OCI-M2 (cell line): ENCODE measurements around the gene PNP.
A peak's percentile ranks its signal among the peaks of the same experiment; 100 is the strongest.
"Not testable (repeated sequence)": the region's sequence is repeated elsewhere in the genome, so short reads cannot be mapped to it uniquely, and the experiment has no call there.

ENCODE experiments used
- DNase-seq: peaks from one replicate; lab custom pipeline; 2025; ENCODE audit not compliant: unreplicated experiment; lab: John Stamatoyannopoulos, UW

The PNP gene

GRCh38 chr14:20469242-20469889, at the start of gene PNP:
PNP (plus strand) TSS chr14:20469406; CDS start chr14:20469525, 119 bp downstream.
- DNase-seq, result peak; percentile 73

GRCh38 chr14:20419419-20419818, 49.8 kb upstream of the PNP start:
- no peak for DNase-seq

- no peak for DNase-seq
Measured at GRCh38 chr14:20421267-20421666, 47.9 kb upstream of the PNP start.

DNA sequence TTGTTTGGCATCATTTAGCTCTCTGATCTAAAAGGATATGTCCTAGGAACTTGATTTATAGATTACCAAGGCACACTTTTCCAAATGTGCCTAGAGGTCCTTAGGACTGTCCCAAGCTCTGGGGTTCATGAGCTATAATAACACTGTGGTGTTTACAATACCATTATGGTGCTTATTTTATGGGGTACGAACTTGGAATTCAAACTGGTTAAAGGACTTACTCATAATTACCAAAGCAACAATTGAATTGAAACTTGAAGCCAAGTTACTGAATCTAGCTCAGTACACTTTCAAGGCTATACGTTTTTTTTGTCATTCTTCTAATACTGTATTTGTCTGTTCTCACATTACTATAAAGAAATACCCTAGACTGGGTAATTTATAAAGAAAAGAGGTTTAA, 46.3 kb upstream of the PNP start:
- DNase-seq, result no peak

DNA sequence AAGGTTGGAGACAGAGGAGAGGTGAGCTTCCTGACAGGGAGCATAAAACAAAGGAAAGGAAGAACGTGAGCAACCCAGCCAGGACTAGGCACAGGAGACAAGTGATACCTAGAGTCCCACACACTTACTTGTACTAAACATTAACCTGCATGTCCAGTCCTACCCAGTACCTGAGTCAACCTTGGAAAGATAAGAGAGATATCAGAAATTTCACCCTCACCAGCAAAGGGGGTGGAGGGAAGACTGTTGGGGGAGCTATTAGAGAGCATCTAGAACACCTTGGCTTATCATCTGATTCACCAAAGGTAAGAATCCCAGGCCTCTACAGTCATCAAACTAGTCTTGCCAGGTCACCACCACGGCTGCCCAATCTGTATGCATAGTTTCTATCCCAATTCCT, 44.4 kb upstream of the PNP start:
- no peak for DNase-seq

- DNase-seq, result no peak
Measured at GRCh38 chr14:20427231-20428009, 41.8 kb upstream of the PNP start.

DNA sequence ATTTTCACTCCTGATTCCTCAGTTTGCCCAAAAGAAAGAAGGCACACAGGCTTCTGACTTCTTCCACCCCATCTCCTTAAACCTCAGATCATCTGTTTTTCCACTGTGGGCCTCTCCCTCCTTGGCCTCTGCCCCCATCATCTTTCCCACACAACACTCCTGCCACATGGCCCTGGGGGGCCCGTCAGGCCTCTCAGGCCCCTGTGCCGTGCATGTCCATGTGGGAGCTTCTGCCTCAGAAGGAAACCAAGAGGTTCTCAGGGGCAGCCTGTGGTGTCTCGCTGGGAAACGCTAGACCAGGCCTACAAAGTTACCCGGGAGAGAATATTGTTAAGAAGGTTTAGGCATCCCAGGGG, 41.2 kb upstream of the PNP start:
- no peak for DNase-seq

- no peak for DNase-seq
Measured at GRCh38 chr14:20428802-20429201, 40.4 kb upstream of the PNP start.

GRCh38 chr14:20429801-20430669, 39.2 kb upstream of the PNP start:
- DNase-seq, result no peak

DNA sequence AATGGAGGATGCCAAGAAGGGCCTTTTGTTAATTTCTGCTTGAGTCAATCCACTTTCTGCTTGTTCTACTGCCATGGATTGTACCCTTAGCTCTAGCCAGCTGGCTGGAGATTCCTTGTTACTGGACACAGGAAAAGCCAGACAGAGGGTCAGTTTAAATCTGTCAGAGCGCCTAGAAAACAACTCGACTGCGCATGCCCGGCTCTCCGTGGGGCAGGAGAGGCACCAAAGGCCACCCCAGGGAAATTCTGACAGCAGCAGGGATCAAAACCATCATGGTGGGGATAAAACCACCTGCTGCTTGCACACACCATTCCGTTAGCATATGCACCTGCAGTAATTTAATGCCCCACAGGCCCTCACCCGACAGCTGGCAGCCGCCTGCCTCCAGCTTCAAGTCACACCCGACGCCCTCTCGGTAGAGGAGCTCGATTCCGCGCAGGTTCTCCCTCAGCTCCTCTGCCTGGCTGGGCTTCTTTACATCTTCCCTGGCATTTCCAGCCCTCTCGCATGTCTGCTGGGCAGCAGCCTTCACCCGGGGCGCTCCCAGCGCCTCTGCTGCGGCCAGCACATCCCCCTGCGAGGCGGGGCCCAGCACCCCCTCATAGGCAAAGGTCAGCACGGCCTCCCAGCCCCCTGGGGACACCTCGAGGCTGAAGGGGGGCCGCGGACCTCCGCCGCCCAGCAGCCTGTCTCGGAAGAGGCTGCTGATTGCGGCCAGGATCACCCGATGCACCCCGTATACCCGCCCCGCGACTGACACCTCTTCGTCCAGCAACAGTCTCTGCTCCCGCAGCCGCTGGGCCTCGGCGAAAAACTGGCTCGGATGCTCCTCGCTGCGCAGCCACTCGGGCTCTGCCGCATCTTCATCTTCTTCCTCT, 34.3 kb upstream of the PNP start:
- DNase-seq, result no peak

GRCh38 chr14:20435582-20436362, 33.4 kb upstream of the PNP start, which contains the start of gene KLHL33:
KLHL33 (minus strand) TSS chr14:20436166; CDS start chr14:20435811, 355 bp downstream.
- DNase-seq, result no peak

DNA sequence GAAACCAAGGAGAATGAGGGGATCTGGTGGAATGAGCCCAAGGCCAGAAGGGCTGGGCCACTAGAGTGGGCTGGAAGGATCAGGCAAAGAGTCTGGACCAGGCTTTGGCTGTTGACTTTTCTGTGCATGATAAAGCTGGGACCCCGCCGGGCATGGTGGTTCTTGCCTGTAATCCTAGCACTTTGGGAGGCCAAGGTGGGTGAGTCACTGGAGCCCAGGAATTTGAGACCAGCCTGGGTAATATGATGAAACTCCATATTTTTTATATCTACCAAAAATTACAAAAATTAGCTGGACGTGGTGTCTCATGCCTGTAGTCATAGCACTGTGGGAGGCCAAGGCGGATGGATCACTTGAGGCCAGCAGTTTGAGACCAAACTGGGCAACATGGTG, 32.8 kb upstream of the PNP start:
- DNase-seq, result no peak

DNA sequence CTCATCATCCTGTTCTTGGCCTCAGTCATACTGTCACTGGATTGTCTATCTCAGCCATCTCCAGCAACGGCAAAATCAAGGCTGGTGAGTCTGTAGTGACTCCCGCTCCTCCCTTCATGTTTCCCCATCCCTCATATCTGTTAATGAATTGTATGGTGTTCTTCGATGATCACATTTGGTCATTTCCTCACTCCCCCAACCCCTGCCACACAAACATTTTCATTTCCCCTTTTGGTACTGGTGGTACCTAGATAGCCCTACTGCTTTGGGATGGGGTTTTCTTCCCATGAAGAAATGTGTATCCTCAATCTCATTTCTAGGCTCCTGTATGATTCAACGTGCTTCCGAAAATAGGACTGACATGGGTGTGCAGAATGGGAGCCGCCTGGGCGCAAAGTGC, 30.5 kb upstream of the PNP start:
- no peak for DNase-seq

DNA sequence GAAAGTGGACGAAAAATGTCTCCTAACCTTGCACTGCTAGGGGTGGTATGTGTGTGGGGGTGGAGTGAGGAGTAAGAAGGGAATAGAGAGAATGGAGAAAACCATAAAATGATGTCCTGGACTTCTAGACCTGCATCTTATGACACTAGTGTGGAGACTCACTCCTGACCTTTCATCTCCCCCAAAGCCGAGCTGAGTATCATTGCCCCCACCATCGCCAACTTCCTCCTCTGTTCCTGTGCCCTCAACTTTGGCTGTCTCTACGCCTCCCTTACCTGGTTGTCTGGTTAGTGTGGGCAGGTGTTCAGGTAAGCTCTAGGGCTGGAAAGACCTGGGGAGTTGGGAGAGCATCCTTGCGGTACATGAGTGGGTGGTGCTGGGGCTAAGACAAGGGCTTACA, 28.7 kb upstream of the PNP start:
- DNase-seq, result no peak

DNA sequence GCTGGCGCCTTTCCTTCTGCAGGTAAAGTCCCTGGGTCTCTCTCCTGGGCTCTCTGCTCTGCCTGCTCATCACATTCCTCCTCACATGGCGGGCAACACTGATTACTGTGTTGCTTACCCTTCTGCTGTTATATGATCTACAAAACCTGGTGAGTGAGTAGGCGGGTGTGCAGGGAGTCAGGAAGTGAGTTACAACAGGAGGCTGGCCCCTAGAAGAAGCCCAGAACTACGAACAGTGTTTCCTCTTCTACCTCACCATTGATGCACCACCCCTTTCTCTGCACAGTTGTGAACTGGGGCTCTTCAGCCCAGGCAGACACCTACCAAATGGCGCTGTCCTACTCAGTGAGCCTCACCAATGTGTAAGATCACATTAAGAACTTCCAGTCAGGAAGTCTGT, 28.3 kb upstream of the PNP start:
- no peak for DNase-seq

DNA sequence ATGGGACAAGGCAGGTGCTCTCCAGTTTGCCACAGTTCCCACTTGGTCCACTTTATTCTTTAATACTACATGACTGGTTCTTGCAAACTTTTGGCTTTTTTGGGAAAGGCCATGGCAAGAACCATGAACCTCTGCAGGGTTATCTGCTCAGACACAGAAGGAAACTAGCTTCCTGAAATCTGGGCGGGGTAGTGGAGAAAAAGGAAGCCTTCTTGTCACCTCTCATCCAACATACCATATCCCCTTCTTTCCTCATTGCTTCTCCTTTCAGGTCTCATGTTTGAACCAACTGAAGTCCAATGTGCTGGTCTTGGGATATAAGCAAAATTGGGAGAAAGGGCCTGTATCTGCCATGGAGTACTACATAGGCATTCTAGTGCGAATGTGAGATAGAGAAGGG, 27.7 kb upstream of the PNP start:
- DNase-seq, result no peak

DNA sequence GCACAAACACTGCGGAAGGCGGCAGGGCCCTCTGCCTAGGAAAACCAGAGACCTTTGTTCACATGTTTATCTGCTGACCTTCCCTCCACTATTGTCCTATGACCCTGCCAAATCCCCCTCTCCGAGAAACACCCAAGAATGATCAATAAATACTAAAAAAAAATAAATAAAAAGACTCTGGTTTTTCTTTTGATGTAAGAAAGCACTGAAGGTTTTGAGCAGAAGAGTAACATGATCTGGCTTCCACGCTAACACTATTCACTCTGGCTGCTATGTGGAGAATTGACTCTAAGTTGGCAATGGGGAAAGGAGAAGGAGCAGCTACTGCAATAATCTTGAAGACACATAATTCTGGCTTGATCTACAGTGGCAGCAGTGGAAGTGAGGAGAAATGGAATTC, 25.6 kb upstream of the PNP start:
- DNase-seq, result not testable (repeated sequence)

GRCh38 chr14:20446889-20447288, 22.3 kb upstream of the PNP start:
- DNase-seq, result no peak

DNA sequence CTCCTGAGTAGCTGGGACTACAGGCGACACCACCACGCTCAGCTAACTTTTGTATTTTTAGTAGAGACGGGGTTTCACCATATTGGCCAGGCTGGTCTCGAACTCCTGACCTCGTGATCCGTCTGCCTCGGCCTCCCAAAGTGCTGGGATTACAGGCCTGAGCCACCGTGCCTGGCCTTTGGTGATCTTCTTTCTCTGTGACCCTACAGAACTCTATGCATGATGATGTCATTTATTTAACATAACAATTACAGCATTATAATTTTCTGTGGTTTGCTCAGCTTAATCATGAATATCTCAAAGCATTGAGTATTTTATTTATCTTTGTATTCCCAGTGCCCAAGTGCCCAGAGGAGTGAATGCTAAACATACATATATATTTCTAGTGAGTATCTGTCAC, 16.4 kb upstream of the PNP start:
- not testable (repeated sequence) for DNase-seq
